Germinal center (tissue), 1 donor: ENCODE results near the gene SLC25A41.
"Not testable (repeated sequence)": the region's sequence is repeated elsewhere in the genome, so short reads cannot be mapped to it uniquely, and the experiment has no call there.

Experiments
- DNase-seq: peaks from one replicate; pipeline ENCODE4 v3.0.0; 2012; ENCODE audit warnings: mixed read lengths, low spot score

The SLC25A41 gene

DNA sequence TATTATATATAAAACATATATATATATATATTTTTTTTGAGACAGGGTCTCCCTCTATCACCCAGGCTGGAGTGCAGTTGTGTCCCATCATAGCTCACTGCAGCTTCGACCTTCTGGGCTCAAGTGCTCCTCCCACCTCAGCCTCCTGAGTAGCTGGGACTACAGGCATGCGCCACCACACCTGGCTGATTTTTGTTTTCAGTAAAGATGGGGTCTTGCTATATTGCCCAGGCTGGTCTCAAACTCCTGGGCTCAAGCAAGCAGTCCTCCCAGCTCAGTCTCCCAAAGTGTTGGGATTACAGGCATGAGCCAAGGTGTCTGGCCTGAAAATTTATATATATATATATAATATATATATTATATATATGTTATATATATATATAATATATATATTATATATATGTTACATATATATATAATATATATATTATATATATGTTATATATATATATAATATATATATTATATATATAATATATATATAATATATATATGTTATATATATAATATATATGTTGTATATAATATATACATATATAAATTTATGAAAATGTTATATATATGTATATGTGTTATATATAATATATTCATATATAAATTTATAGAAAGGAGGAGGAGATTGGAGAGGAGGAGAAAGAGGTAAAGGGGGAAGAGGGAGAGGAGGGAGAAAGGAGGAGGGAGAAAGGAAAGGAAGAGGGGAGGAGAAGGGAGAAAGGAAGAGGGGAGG is 4.7 kb downstream of the SLC25A41 start:
- DNase-seq, result not testable (repeated sequence)

DNA sequence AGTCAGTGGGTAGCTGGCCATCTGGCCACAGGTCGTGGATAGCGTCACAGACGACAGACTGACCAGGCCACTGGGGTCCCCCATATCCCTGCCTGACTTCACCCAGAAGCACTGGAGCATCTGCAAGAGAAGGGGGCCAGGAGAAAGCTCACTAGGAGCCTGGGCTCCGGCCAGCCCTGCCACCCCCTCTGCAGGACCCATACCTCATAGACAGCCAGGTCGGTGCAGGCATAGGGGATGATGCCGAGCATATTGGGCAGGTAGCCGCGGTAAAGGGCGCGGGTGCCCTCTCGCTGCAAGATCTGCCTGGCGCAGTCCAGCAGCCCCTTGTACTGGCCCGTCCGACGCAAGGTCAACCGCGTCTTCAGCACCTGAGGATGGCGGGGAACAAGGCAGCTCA is 6.4 kb downstream of the SLC25A41 start:
- DNase-seq, result no peak

DNA sequence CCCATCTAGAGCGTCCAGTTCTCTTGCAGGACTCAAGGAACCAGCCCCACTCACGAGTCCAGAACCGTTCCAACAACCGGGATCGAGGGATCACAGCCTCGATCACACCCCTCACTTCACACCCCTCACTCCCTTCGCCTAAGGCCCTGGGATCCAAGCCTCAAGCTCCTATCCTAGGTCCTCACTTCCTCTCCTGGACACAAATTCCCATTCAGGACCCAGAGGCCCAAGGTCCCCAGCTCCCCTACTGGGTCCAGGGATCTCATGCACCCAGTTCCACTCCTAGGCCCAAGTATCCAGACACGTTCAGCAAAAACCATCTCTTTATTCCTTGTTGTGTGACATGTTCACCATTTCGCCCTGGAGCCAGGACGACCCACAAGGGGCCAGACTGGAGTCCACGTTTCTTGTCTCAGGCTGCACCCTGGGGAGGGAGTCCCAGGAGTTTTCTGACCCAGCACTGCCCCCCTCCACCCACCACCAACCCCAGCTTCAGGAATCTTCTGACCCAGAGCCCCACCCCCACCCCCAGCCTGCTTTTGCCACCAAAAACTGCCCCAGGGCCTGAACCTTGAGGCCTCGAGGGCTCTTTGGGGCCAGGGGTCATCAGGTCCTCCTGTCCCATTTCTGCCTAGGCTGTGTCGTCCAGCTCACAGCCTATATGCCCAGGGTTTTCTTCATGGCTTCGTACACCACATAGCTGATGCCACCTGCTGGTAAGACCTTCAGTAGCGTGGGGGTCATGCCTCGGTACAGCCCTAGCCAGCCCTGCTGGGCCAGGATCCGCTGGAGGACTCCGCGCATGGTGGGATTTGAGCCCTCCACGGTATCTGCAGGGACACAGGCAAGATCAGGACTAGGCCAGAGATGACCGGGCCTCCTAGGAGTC is 7.6 kb downstream of the SLC25A41 start:
- DNase-seq, result no peak

DNA sequence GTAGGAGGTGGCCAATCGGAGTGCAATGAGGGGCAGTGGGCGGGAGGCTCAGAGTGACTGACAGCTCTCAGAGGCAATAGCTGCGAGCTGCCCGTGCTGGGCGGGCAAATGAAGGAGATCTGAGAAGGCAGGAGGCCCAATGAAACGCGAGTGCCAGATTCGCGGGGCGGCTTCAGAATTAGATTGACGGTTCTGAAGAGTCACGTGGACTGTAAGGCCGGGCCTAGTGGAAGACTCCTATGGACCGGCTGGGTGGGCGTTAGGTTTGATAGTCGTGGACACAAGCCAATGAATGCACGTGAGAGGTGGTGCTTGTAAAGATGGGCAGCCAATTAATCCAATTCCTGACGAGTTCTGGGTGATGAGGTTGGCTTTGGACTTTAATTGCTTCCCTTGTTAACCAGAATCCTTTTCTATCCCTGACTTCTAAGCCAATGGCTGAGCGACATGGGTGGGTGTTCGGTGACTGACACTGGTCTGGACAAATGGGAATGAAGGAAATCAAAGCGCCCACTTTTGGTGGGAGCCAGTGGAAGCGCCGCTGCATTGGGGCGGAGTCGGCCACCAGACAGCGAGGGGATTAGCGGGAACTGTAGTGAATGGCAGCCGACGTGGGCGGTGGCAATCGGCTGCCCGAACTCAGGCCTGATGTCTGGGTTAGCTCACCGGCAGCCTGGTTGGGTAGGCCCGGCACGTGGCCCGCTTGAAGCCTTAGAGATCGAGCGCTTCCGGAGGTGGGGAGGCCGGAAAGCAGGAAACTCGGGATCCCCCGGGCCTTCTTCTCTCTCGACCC is 8.4 kb downstream of the SLC25A41 start:
- peak; percentile 99 for DNase-seq

DNA sequence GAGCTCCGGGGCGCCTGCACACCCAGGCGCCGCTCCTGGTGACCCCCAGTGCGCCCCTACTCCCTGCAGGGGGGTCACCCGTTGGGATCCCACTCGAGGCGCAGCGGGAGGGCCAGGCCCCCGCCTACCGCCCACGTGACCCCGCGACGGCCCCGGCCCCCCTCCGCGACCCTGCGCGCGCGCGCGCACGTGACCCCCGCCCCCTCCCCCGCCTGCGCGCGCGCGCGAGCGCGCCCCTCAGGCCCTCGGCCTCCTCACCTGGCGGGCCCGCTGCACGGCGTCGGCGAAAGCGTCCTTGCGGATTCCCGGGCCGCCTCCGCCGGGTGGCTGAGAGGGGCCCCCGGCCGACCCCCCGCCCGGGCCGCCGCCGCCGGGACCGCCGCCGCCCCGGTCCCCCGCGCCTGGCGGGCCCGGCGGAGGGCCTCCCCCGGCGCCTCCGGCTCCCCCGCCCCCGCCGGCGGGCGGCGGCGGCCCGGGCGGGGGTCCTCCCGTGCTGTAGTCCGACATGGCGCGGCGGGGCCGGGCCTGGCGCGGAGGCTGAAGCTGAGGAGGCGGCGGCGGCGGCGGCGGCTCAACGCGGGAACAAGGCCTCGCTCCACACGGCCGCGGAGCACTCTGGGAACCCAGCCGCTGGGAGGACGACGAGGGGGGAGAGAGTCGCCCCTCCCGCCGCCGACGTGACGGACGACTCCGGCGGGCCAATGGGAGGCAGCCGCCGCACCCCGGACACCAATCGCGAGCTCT is 9.2 kb downstream of the SLC25A41 start, which contains the start of gene KHSRP:
KHSRP (minus strand) TSS at position 617 of the 744 bp plus-strand sequence; CDS start at position 507, 110 bp downstream.
- DNase-seq, result peak; percentile 51

DNA sequence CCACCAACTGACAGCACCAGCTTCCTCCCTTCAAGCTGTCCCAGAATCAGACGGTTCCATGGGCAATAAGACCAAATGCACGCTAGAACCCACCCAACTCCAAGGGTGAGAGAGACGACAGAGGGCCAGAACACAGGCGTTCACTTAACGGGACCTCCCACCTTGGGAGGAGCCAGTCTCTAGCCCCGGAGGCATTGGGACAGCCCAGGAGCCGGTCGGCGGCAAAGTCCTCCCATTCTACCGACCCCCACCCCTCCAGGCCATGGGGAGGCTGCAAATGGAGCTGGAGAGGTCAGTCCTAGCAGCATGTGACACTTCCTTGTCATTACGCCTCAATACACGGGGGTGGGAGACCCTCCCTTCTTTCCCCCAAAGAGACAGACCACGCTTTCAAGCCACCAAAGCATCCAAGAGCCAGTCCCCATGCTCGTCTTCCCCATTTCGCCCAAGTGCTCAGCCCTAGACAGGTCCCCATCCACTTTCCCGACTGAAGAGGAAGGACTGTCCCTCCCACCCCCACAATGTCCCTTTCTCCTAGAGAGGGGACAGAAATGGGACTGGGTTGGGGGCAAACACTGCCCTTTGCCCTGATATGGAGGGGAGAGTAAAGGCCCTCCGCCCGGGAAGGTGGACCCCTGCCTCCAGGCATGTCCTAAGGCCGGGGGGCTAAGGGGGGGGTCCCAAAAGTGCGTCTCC is 9.9 kb downstream of the SLC25A41 start:
- peak; percentile 30 for DNase-seq

DNA sequence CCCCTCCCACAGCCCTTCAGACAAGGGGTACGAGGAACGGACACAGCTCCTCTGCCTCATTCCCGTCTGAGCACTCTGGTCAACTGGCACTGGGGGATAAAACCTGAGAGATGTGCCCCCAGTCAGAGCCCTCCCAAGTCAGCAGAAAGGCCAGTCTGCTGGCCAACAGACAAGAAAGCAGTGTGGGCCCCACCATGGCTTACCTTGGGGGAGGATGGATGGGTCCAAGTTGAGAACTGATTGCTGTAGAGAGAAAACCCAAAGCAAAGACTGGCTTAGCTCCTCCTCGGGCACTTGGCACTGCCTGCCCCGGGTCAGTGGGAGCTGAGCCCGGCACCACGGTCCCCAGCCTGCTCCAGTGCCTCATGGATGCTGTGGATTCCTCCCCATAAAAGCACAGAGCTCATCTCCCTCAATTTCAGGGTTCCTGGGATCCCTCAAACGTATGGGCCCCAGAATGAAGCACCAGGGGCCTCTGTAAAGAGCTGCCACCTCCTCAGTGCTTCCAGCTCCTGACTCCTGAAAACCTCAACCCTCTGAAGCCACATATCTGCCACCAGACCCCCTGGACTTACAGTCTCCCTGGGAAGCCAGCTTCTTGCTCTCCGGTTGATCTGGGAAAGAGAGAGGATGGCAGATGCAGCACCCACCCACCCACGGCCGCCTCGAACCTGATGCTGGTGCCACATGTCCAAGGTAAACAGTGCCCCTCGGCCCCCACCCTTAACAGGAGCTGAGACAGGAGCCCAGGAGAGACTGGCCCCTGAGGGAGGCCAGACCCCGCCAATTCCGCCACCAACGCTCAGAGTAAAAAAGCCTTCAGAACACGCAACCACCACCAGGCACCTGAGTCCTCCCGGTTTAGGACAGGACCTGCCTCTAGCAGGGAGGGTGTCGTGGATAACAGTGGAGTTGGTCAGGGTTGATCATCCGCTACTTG is 12.2 kb downstream of the SLC25A41 start:
- no peak for DNase-seq

DNA sequence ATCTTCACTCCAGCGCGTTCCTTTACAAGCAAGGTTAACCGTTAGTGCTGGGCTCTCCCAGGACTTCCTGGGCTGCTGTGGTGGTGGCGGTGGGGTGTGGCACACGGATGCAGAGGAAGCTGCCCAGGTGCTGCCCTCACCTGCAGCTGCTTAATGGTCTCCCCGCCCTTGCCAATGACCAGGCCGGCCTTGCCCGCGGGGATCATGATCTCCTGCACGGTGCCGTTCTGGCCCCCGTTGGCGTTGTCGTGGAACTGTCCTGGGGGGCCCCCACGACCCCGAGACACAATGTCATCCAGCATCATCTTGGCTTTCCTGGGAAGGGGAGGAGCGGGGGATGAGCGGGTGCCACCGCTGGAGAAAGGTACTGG is 15.0 kb downstream of the SLC25A41 start:
- no peak for DNase-seq

DNA sequence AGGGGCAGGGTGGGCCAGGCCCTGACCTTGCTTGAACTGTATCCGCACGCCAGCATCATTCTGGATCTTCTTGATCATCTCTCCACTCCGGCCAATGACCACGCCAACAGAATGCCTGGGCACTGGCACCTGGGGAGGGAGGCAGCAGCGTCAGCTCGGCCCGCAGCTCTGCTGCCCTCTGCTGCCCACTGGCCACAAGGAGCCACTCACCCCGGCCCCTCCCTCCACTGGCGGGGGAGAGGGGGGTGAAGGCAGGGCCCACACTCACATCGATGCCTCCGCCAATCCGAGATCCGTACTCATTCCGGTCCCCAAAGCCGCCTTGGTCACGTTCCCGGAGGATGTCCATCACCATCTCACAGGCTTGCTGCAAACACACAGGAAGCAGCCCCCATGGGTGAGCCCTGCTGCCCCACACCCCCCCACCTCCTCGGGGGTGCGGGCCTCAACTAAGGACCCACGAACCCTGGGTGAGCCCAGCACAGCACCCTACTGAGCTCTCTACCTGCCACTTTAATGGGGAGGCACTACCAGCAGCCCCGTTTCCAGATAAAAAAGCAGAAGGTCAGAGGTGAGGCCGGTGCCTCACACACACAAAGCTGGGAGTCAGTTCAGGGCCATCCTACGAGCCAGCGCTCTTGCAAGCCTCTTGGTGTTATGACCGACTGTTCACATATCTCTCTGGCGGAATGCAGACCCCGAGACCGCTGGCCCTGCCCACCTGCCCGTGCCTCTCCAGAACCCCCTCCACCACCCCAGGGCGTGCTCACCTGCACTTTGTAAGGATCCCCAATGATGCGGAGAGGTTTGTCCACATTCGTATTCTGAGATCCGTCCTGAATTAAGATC is 15.6 kb downstream of the SLC25A41 start:
- DNase-seq, result no peak

DNA sequence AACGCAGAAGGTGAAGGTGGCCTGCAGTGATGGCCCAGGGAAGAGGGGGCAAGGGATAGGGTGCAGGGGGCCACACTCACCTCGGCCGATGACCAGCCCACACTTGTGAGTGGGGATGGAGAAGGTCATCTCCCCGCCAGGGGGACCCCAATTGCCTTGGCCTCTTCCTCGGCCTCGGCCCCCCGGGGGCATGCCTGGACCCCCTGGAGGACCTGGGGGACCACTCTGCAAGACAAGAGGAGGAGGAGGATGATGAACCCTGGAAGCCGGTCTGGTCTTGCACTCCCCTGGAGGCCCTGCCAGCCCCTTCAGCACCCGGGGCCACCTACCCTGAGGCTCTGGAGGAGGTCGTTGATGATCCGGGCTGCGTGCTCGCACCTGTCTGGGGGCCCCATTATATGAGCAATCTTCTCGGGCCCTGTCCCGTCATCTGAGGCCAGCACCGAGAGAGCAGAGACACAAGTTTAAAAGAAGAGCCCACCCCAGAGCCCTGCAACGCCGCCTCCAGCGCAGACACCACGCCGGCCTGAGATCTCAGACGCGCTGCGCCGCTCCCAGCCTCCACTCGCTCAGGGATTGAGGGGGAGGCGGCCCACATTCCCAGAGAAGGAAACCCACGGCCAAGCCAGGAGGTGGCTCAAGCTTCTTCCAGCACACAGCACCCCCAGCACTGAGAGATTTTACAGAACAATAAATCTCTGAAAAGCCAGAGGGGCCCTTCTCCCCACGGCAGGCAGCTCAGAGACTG is 16.7 kb downstream of the SLC25A41 start:
- no peak for DNase-seq

DNA sequence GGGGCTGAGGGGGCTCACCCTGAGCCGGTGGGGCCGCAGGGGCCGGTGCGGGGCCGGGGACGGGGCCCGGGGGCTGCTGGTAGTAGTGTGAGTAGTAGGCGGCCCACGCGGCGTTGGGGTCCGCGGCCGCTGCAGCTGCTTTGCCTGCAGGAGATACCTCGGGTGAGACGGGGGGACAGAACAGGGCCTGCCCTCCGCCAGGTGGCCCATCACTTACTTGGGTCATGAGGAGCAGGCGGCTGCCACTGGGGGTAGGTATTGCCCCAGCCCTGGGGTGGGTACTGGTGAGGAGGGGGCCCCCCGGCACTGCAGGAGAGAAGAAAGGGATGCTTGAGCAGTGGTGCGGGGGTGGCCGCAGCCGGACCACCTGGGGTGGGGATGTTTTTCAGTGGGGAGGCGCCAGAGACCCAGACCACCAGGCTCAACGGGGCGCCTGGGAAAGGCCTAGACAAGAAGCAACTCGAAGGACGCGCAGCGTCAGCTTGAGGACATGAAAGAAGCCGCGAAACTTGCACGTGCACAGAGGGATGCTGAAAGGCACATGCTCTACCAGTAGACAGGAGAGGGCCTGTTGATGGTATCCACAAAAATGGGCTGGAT is 17.9 kb downstream of the SLC25A41 start:
- DNase-seq, result no peak

DNA sequence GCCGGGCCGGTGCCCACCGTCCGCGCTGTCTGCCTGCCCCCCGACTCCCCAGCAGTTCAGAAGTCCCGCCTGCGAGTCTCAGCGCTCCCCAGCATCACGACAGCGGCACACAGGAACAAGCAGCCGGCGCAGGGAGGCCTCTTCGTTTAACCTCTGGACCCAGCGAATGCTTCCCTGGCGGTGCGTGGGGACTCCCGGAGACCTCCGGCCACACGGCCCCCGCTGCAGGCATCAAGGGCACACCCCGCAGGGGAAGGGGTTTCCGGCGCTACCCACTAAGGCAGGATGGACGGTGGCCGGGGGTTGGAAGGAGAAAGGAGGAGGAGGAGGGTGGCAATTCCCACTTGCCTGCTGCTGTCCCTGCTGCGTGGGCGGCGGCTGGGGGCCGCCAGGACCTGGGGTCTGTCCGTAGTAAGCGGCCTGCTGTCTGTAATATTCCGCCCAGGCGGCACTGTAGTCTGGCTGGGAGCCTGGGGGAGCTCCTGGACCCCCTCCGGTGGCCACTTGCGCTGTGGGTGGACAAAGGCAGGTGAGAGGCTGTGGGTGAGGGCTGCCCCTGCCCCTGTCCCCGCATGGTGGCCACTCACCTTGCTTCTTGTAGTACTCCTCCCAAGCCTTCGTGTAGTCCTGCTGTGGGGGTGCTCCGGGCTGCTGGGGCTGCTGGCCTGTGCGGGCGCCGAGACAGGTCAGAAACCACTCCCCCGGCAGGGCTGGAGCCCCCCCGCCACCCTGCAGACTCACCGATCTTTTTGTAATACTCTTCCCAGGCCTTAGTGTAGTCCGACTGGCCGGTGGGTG is 18.6 kb downstream of the SLC25A41 start:
- DNase-seq, result no peak

DNA sequence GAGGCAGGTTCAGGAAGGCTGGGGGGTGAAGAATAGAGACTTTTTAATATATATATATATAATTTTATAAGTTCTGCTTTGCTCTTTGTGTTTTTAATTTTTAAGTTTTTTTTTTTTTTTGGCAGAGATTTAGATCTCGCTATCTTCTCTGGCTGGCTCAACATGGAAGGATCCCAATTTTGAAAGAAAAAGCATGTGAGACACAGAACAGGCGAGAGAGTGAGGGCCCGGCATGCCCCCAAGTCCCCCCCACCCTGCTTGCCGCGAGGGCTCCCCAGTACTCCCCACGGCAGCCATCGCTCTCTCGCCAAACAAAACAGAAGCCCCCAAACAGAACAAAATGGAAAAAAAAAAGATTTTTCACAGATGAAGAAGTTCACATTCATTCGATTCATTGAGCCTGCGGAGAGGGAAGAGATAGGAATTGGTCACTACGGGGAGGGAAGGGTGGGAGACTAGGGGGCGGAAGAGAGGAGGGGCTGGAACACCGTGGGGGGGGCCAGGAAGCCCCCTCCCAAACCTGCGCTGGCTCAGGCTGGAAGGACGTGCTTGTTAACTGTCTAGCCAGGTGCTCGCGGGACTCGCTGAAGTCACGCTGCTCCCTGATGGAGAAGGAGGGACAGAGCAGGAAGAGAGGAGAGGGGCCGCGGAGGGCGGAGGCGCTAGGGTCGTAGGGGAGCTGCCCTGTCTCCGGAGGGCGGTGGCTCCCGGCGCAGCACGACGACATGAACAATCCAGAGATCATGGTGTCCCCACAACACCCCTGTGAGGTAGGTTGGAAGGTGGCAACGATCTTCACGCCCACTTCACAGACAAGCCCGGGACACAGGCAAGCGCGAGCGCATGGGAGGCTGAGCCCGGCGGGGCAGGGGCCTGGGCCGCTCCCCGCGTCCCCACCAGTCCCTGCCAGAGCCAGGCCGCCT is 19.6 kb downstream of the SLC25A41 start:
- DNase-seq, result no peak

DNA sequence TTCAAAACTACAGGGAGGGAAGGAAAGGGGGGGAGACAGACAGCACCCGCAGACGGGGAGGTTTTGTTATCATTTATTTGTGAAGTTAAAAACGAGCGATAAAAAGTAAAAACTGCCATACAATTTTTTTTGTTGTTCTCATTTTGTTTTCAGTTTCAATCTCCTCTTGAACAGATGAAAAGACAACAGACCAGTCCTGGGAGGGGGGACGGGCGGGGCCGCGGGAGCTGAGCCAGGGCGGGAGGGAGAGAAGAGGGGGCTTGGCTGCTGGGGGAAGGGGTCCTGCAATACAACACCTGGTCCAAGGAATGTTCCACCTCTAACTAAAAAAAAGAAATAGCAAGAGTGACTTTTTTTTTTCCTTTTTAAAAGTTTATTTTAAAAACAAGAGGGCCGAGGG is 20.3 kb downstream of the SLC25A41 start:
- no peak for DNase-seq

DNA sequence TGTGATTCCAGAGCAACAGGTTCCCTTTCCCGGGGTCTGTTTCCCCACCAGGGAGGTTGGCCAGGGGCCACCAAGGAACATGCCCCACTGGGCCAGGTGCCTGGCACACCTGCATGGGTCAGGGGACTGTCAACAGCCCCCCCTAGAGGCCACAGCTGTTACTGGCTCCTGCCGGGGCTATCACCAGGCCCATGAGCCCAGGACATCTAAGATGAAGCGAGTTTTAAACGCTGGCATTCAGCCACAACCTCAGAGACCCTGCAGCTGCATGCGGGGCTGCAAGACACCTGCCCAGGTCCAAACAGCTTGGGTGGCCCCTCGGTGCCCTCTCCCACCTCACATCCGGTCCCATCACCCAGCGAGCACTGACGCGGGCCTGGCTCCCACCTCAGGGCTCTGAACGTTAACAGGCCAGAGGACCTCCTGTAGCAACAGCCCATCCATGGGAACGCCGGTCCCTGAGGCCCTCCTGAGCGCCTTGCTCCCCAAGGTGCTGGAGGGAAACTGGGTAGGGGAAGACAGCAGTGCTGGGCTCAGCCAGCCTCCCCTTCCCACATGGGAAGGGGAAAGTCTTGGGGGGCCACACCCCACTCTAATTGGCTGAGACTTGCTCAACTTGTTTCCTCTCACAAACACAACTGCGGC is 21.0 kb downstream of the SLC25A41 start:
- DNase-seq, result peak; percentile 58
